GM21360 (cell line): ENCODE data around the gene PFKP.
"Not testable (repeated sequence)": the region's sequence is repeated elsewhere in the genome, so short reads cannot be mapped to it uniquely, and the experiment has no call there.

Source experiments
- ATAC-seq: cut with Tn5 transposase; IDR thresholded peaks from one replicate; pipeline ENCODE4 v1.9.1; 2021; ENCODE audit warnings: mild to moderate bottlenecking, moderate library complexity; ENCODE audit not compliant: unreplicated experiment

The PFKP gene

GRCh38 chr10:3095373-3096139, 28.2 kb downstream of the PFKP start:
- peak; percentile 59 for ATAC-seq

- ATAC-seq: no peak
Measured at GRCh38 chr10:3096149-3096548, 28.8 kb downstream of the PFKP start.

DNA sequence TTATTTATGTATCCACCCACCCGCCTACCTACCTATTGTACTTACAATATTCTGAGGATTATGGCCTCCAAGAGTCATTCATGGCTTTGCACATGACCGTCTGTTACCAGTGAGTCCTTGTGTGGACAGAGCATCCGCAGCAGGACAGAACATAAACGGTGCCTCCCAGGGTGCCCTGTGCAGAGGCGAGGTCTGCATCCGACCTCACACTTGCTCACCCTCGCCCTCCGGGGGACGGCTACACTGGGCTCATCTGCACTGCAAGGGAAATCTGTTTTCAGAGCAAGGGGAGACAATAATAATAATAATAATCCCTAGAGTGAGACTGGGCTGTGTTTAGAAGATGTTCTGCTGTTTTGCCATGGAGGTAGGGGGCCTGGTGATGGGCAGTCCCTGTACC, 29.8 kb downstream of the PFKP start:
- ATAC-seq: no peak

DNA sequence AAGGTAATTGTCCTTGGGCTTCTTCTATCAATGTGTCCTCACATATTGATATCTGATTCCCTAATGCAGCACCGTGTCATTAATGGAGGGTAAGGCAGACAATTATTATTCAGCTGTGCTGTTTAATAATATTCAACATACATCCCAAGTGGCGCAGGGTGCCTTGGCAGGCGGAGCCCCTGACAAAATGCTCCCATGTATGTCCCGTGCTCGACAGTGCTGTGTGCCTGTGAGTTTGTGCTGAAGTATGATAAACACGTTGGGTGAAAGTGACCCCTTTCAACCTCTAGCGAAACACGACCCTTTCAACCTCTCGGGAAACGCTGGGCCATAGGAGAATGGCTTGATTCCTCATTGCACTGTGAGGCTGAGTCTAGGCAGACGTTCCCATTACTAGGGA, 31.3 kb downstream of the PFKP start:
- ATAC-seq: no peak

DNA sequence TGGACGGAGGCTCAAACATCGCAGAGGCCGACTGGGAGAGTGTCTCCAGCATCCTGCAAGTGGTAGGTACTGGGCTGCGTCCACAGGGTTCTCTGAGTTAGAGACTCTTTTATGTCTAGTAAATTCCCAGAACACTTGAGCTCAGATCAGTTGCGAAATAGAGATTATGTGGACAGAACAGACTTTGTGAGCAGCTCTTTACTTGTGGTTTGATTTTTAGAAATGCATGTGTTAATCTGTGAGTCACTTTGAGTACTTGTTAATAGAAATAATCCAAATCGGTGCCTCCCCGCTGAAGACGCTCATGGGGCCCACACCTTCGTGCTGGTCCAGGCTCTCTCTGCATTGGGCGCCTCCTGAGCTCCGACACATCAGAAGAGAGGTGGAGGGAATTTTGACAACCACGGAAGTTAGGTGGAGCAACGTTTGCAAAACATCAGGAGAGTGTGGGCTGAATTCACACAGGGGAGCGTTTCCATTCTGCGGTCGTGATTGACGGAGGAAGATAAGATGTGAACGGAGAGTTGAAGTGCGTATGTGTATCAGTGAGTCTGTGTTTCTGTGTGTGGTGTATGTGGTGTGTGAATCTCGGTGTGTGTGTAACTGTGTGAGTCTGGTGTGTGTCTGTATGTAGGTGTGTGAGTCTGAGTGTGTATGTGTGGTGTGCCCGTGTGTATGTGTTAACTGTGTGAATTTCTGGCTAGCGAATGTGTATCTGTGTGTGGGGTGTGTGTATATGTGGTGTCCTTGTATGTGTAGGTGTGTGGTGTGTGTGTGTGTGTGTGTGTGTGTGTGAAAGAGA, 32.1 kb downstream of the PFKP start:
- ATAC-seq: no peak

- no peak for ATAC-seq
Measured at GRCh38 chr10:3100093-3100792, 32.9 kb downstream of the PFKP start.

DNA sequence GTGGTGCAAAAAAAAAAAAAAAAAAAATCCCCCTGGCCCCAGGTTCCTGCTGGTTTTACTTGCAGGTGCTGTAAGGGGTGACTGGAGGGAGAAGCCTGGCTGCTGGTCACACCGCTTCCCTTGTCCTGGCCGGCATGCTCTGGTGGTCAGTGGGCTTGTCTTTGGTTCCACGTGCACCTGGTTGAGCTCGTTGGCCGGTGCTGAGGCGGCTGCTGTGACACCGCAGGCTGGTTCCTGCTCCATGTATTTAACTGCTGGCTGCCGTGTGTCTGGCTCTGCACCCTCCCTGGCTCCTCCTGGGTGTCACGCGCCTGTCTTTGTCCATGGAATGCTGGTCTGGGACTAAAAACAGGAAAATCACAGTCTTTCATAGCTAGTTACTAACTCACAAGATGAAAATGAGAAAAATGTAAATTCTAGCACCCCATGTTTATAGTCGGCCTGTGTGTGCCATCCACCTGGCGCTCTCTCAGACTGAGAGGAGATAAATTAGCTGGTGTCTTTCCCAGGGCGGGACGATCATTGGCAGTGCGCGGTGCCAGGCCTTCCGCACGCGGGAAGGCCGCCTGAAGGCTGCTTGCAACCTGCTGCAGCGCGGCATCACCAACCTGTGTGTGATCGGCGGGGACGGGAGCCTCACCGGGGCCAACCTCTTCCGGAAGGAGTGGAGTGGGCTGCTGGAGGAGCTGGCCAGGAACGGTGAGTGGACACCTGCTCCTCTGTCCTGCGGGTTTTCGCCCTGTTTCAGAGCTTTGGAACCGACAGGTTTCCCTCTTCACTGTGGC, 33.7 kb downstream of the PFKP start:
- ATAC-seq: no peak

- no peak for ATAC-seq
Measured at GRCh38 chr10:3102720-3103427, 35.5 kb downstream of the PFKP start.

DNA sequence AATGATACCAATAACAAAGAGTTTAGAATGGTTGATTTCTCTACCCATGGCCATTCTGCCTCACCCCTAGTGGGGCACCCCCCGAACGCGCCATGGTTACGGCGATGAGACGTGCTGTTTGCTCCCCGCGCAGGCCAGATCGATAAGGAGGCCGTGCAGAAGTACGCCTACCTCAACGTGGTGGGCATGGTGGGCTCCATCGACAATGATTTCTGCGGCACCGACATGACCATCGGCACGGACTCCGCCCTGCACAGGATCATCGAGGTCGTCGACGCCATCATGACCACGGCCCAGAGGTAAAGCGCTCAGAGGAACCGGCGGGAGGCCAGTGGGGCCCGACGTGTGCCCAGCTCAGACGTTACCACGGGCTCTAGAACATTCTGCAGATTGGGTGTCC, 36.3 kb downstream of the PFKP start:
- no peak for ATAC-seq

DNA sequence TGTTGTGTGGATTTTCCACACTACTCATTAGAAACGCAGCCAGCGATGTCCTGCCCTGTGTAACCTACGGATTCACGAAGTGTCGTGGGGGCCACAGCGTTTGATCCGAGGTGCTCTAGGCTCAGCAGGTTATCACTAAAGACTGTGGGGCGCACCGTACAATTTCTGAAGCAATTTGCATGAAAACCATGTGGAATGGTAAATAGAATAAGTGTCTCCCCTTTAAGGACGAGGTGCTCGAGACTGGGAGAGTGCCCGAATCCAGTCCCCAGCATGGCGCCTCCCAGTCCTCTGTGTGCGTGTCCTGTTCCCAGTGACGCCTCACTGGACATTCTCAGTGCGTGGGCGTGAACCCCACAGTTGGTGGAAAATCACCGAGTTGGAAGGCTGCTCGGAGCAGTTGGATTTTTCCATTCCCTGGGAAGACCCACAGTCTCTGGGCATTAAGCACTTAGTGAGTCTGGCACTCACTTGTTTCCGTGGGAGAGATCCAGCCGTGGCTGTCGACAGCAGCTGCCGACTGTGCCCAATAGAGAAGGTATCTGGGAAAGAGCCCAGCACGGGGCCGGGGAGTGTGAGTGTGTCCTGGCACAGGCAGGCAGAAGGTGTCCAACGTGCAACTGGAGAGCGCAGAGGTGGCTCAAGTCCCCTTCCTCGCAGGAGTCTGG, 37.0 kb downstream of the PFKP start:
- no peak for ATAC-seq

GRCh38 chr10:3105166-3105565, 37.8 kb downstream of the PFKP start:
- ATAC-seq: no peak

GRCh38 chr10:3105905-3106304, 38.6 kb downstream of the PFKP start:
- no peak for ATAC-seq

DNA sequence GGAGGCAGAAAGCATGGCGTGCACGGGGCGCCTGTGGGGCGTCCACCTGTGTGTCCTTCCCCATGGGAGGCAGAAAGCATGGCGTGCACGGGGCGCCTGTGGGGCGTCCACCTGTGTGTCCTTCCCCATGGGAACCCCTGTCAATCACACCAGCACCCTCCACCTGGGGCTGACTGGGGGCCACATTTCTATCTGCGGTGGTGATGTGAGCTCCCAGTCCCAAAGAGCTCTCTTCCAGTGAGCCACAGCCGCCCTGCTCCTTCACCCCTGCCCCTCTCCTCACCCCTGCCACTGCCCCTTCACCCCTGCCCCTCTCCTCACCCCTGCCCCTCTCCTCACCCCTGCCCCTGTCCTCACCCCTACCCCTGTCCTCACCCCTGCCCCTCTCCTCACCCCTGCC, 39.0 kb downstream of the PFKP start:
- not testable (repeated sequence) for ATAC-seq

GRCh38 chr10:3106928-3107425, 39.6 kb downstream of the PFKP start:
- no peak for ATAC-seq

DNA sequence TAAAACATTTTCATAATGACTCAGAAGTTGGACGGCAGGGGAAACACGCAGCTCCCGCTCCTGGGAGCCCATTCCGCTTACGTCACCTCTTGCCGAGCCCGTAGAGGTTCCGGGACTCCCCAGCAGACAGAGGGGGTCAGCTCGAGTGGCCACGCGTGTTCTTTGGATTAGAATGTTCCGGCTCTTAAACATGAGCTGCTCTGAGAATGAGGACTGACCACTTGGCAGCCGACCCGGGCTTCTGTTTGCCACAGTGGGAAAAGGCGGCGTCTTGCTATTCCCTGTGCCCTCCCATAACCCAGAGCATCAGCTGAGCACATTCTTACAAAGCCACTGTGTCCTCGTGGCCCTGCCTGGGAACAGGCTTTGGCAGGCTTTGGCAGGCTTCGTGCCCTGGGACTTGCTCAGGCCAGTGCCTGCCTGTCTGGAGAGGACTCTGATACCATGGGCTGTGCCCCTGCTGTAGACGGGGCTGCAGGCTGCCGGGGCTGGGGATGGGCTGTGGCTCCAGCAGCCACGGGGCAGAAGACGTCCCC, 40.1 kb downstream of the PFKP start:
- no peak for ATAC-seq

GRCh38 chr10:3108033-3108432, 40.7 kb downstream of the PFKP start:
- no peak for ATAC-seq

GRCh38 chr10:3108575-3109105, 41.3 kb downstream of the PFKP start:
- no peak for ATAC-seq

- ATAC-seq: no peak
Measured at GRCh38 chr10:3109196-3109595, 41.8 kb downstream of the PFKP start.

- ATAC-seq: no peak
Measured at GRCh38 chr10:3109633-3110032, 42.3 kb downstream of the PFKP start.
